HepG2 (cell line): ENCODE measurements around the gene S1PR3. TPM values are rescaled to one million over a fixed set of nuclear protein-coding genes. Genes with fewer than 3 reads are reported as not detected.

Experiments used
- ATAC-seq: fragments of 200-7000 bp; cut with Tn5 transposase; 3 replicates; pipeline ENCODE4 v1.9.1; 2020; ENCODE audit warnings: mild to moderate bottlenecking, moderate library complexity
- BruUV-seq: library from RNA; stranded (reverse); fragments of 400-500 nt; replicated peaks from 2 replicates; lab custom pipeline; 2021; lab: Mats Ljungman, UMichigan
- CTCF ChIA-PET: fragments of 300-600 bp; formaldehyde crosslinking; extraction: SDS; loops from one replicate; lab custom pipeline; 2021; ENCODE audit warnings: low total read pairs, inconsistent platforms, low intra/inter-chr PET ratio; lab: Yijun Ruan, JAX
- POLR2A ChIA-PET: fragments of 350-600 bp; sonication (Branson Sonifier 250); formaldehyde crosslinking; loops from one replicate; lab custom pipeline; 2020; ENCODE audit warnings: antibody characterized with exemption, inconsistent platforms; lab: Yijun Ruan, JAX
- DNase-seq: peaks from one replicate; pipeline ENCODE4 v3.0.0-alpha.2; 2015; ENCODE audit warnings: low spot score
- FAIRE-seq: peaks from 3 replicates; lab custom pipeline; 2011; peaks lifted over from hg19 to GRCh38; lab: Jason Lieb, UNC
- H2AFZ ChIP-seq: one replicate; pipeline ENCODE4 v1.6.1; 2011; ENCODE audit warnings: low read length, inconsistent platforms
- H3K27ac ChIP-seq: fragments of 300-600 bp; 3 replicates; pipeline ENCODE4 v1.8.0; 2011; ENCODE audit warnings: mixed run types, mild to moderate bottlenecking, mixed read lengths, low read length, inconsistent platforms; ENCODE audit not compliant: insufficient read depth; ENCODE audit errors: extremely low read length
- H3K27me3 ChIP-seq, 2 experiments: fragments of 200-600 bp in 1 of 2; 2 replicates in 1 of 2; 3 replicates in 1 of 2; pipeline versions ENCODE4 v1.6.0 to v1.8.0; 2011; ENCODE audit warnings: low read length in 2 of 2, mild to moderate bottlenecking in 2 of 2, moderate library complexity in 2 of 2, inconsistent platforms in 1 of 2; ENCODE audit not compliant: insufficient read depth in 2 of 2, control insufficient read depth in 1 of 2
- H3K36me3 ChIP-seq, 2 experiments: fragments of 200-600 bp in 1 of 2; replicated peaks in 1 of 2; 2 replicates in 1 of 2; 3 replicates in 1 of 2; pipeline versions ENCODE4 v1.5.1 to v1.8.0; 2011; ENCODE audit warnings: low read length in 2 of 2, inconsistent platforms in 1 of 2; ENCODE audit not compliant: insufficient read depth in 2 of 2, control insufficient read depth in 1 of 2
- H3K4me1 ChIP-seq: 2 replicates; pipeline ENCODE4 v1.5.1; 2012; ENCODE audit warnings: low read length, inconsistent platforms; ENCODE audit not compliant: insufficient read depth
- H3K4me2 ChIP-seq: 2 replicates; pipeline ENCODE4 v1.6.0; 2011; ENCODE audit warnings: low read depth, low read length, inconsistent platforms
- H3K4me3 ChIP-seq, 3 experiments: fragments of 200-600 bp in 1 of 3; sonication (generic), shearing (Covaris generic) in 1 of 3; replicated peaks in 1 of 3; 2 replicates each; pipeline ENCODE4 v1.5.1; 2011 to 2016; ENCODE audit warnings: low read length in 3 of 3, inconsistent platforms in 2 of 3, low read depth in 2 of 3, mild to moderate bottlenecking in 2 of 3, control low read depth in 1 of 3, mixed read lengths in 1 of 3; ENCODE audit not compliant: insufficient read depth in 1 of 3
- H3K79me2 ChIP-seq: one replicate; pipeline ENCODE4 v1.6.1; 2011; ENCODE audit warnings: low read length, inconsistent platforms; ENCODE audit not compliant: insufficient read depth
- H3K9ac ChIP-seq: 2 replicates; pipeline ENCODE4 v1.6.0; 2011; ENCODE audit warnings: mild to moderate bottlenecking, low read depth, low read length, inconsistent platforms; ENCODE audit not compliant: insufficient read depth
- H3K9me3 ChIP-seq: 2 replicates; pipeline ENCODE4 v1.5.1; 2012; ENCODE audit warnings: mild to moderate bottlenecking, low read length
- H4K20me1 ChIP-seq: 2 replicates; pipeline ENCODE4 v1.6.0; 2011; ENCODE audit warnings: inconsistent platforms, mild to moderate bottlenecking, low read length, moderate library complexity; ENCODE audit not compliant: insufficient read depth
- BRCA1 ChIP-seq: sonication (generic); formaldehyde crosslinking; IDR thresholded peaks from 2 replicates; pipeline ENCODE4 v1.4.0; 2020; ENCODE audit warnings: missing genetic modification reagents
- MLXIP ChIP-seq: sonication (generic); formaldehyde crosslinking; IDR thresholded peaks from 2 replicates; pipeline ENCODE4 v1.9.0; 2021; ENCODE audit warnings: missing genetic modification reagents, borderline replicate concordance
- MZF1 ChIP-seq: sonication (generic); formaldehyde crosslinking; IDR thresholded peaks from 2 replicates; pipeline ENCODE4 v1.8.1; 2023; ENCODE audit warnings: mild to moderate bottlenecking, missing genetic modification reagents, borderline replicate concordance
- NFE2L1 ChIP-seq: sonication (generic); formaldehyde crosslinking; IDR thresholded peaks from 2 replicates; pipeline ENCODE4 v1.4.0; 2020; ENCODE audit warnings: missing genetic modification reagents, mild to moderate bottlenecking, borderline replicate concordance
- ONECUT2 ChIP-seq: sonication (generic); formaldehyde crosslinking; IDR thresholded peaks from 2 replicates; pipeline ENCODE4 v1.4.0; 2020; ENCODE audit warnings: missing genetic modification reagents
- YEATS4 ChIP-seq: sonication (generic); formaldehyde crosslinking; IDR thresholded peaks from 2 replicates; pipeline ENCODE4 v1.4.0; 2020; ENCODE audit warnings: missing genetic modification reagents, borderline replicate concordance
- ZBTB26 ChIP-seq: IDR thresholded peaks from 2 replicates; pipeline ENCODE4 v1.6.1; 2016; ENCODE audit warnings: missing compliant biosample characterization, missing genetic modification reagents, borderline replicate concordance
- ZNF629 ChIP-seq: sonication (generic); formaldehyde crosslinking; conservative IDR thresholded peaks from 2 replicates; pipeline ENCODE4 v1.5.0; 2020; ENCODE audit warnings: missing genetic modification reagents
- ZNF879 ChIP-seq: sonication (generic); formaldehyde crosslinking; IDR thresholded peaks from 2 replicates; pipeline ENCODE4 v1.8.1; 2023; ENCODE audit warnings: missing genetic modification reagents
- WGBS: methylation state at CpG from one replicate; pipeline ENCODE4 v1.1.6; 2017; ENCODE audit warnings: low lambda C conversion rate; 5-methylcytosine and 5-hydroxymethylcytosine counted together
- in situ Hi-C: cut with HindIII; loops from 2 replicates; pipeline ENCODE4 v1.10.0; 2017; ENCODE audit warnings: low pct_unique_long_range_greater_than_20kb; ENCODE audit not compliant: extremely low pct_ligation_motif_present
- intact Hi-C: fragments of 100-400 bp; cut with micrococcal nuclease; formaldehyde crosslinking; loops from one replicate; pipeline ENCODE4 v1.10.0; 2022; ENCODE audit not compliant: unreplicated experiment
- polyA plus RNA-seq, 8 experiments: library from polyadenylated mRNA; depleted of rRNA in 3 of 8; stranded (reverse) in 7 of 8; unstranded in 1 of 8; fragments of >200 nt; fragmentation: Illumina TruSeq in 4 of 8; extraction: Trizol in 4 of 8; gene quantifications; 2 replicates each; pipeline versions ENCODE4 v1.2.1 to v1.2.3, GENCODE V29; 2011 to 2016; ENCODE audit warnings: low read depth in 4 of 8, missing spikeins in 1 of 8, mixed read lengths in 1 of 8; ENCODE audit not compliant: insufficient read depth in 1 of 8
- total RNA-seq, 5 experiments: library from RNA; depleted of rRNA; stranded (reverse); fragments of >200 nt; fragmentation: Illumina TruSeq; extraction: Trizol; gene quantifications; 2 replicates each; pipeline ENCODE4 v1.2.3, GENCODE V29; 2016; ENCODE audit warnings: low read depth in 1 of 5

Gene S1PR3
- total and polyA plus RNA-seq, 2 of the 13 experiments (the other 11 are each of a cell fraction or from before 2014, with no cell fraction given), result 0.02 TPM; not detected in 1

- no peak overlapping the region for H2AFZ ChIP-seq
- CTCF ChIA-PET, result no interaction called here
- peaks cover 11% of the 10 kb centered on the region; the same call in 1 of the 2 replicates for H3K4me1 ChIP-seq
- POLR2A ChIA-PET, result no interaction called here
- BruUV-seq, result no TSS peak
- no peaks in the 10 kb centered on the region for H3K79me2 ChIP-seq
- no peak overlapping the region for H3K4me2 ChIP-seq
- no peaks in the 10 kb centered on the region for H3K36me3 ChIP-seq
- H3K27me3 ChIP-seq, result peaks cover 0 to 17% of the 10 kb centered on the region in 2 experiments; a peak in 3 of 5 replicates
- in situ Hi-C loops, result no loop called here
- no peaks in the 10 kb centered on the region for H4K20me1 ChIP-seq
- intact Hi-C loops, result no loop called here
- H3K27ac ChIP-seq, result no peak overlapping the region
- H3K4me3 ChIP-seq, result no peak overlapping the region
- no peaks in the 10 kb centered on the region for H3K9me3 ChIP-seq
- DNase-seq (no peak), FAIRE-seq (no peak), ATAC-seq (no peak)
- no peak for TF ChIP-seq MZF1 (CRISPR knock-in tag)
- TF ChIP-seq MLXIP (CRISPR knock-in tag), result no peak
- TF ChIP-seq YEATS4, result no peak
- TF ChIP-seq NFE2L1, result no peak
- no peak for TF ChIP-seq ONECUT2
- TF ChIP-seq ZNF629 (CRISPR knock-in tag), result no peak
- no peak for TF ChIP-seq BRCA1 (CRISPR knock-in tag)
- TF ChIP-seq ZBTB26 (CRISPR knock-in tag), result no peak
- no peak for TF ChIP-seq ZNF879 (CRISPR knock-in tag)
- no peak overlapping the region for H3K9ac ChIP-seq
- 38% methylated on average over 5 of the region's 6 CpGs for WGBS
Measured at GRCh38 chr9:88995627-88996026, 4.4 kb downstream of the S1PR3 start.
